ENCODE measurements around the gene KDSR. TPM values are rescaled to one million over a fixed set of nuclear protein-coding genes. Genes with fewer than 3 reads are reported as not detected.
A peak's percentile ranks its signal among the peaks of the same experiment; 100 is the strongest.

Gene KDSR
- total RNA-seq, 2 donors from 2014 or later = 32.6 to 42.8 TPM

GRCh38 chr18:63292831-63293683 lies 73.9 kb downstream of the KDSR start:
- DNase-seq (no peak), ATAC-seq (no peak)
- intact Hi-C loops (cut with DNase I, micrococcal nuclease) = no loop called here

- DNase-seq (no peak), ATAC-seq (no peak)
- intact Hi-C loops (cut with DNase I, micrococcal nuclease) = no loop called here
These were observed 75.7 kb downstream of the KDSR start for GRCh38 chr18:63291278-63291677.

- DNase-seq = no peak
- intact Hi-C loops (cut with DNase I, micrococcal nuclease) = no loop called here
- ATAC-seq = no peak
These were observed 76.2 kb downstream of the KDSR start for GRCh38 chr18:63290821-63291200.

- intact Hi-C loops (cut with DNase I, micrococcal nuclease) = no loop called here
- DNase-seq (no peak), ATAC-seq (no peak)
These were observed 76.7 kb downstream of the KDSR start for GRCh38 chr18:63290166-63290820.

- DNase-seq (no peak), ATAC-seq (no peak)
- intact Hi-C loops (cut with DNase I, micrococcal nuclease) = no loop called here
These were observed 78.7 kb downstream of the KDSR start for GRCh38 chr18:63288311-63288710.

GRCh38 chr18:63287691-63288220 lies 79.2 kb downstream of the KDSR start:
- intact Hi-C loops (cut with DNase I, micrococcal nuclease) = no loop called here
- DNase-seq (no peak), ATAC-seq (no peak)

- intact Hi-C loops (cut with DNase I, micrococcal nuclease) = no loop called here
- ATAC-seq = no peak
- DNase-seq = no peak
These were observed 80.1 kb downstream of the KDSR start for GRCh38 chr18:63286926-63287325.

GRCh38 chr18:63284827-63285733 lies 81.9 kb downstream of the KDSR start:
- peak in 1 of 2 donors; percentile 44 for DNase-seq
- ATAC-seq = no peak
- intact Hi-C loops (cut with DNase I, micrococcal nuclease) = no loop called here

GRCh38 chr18:63284173-63284799 lies 82.7 kb downstream of the KDSR start:
- DNase-seq (no peak), ATAC-seq (no peak)
- intact Hi-C loops (cut with DNase I, micrococcal nuclease) = no loop called here

- DNase-seq = no peak
- ATAC-seq = no peak
- intact Hi-C loops (cut with DNase I, micrococcal nuclease) = no loop called here
These were observed 83.5 kb downstream of the KDSR start for GRCh38 chr18:63283305-63284094.

- ATAC-seq (no peak), DNase-seq (no peak)
- intact Hi-C loops (cut with DNase I, micrococcal nuclease) = no loop called here
These were observed 84.2 kb downstream of the KDSR start for GRCh38 chr18:63282793-63283192.

Other genes starting within 250 kb of the KDSR start
- gene BCL2, start 47.4 kb downstream of the KDSR start, total RNA-seq = 10 to 100 TPM; 16.6 to 19.3 TPM
- gene VPS4B, start 55.3 kb upstream of the KDSR start, total RNA-seq = 100 to 1,000 TPM; 123 to 163 TPM
- gene SERPINB5, start 109.8 kb upstream of the KDSR start, total RNA-seq = 1 to 10 TPM; 3.5 to 3.7 TPM
- not detected for gene SERPINB12, start 175.2 kb upstream of the KDSR start, total RNA-seq
- gene SERPINB13, start 220.1 kb upstream of the KDSR start, total RNA-seq = not detected

Data from left colon (tissue), 2 donors.